Measurements from ENCODE around the gene ZNF469.

ZNF469 gene, protein sequence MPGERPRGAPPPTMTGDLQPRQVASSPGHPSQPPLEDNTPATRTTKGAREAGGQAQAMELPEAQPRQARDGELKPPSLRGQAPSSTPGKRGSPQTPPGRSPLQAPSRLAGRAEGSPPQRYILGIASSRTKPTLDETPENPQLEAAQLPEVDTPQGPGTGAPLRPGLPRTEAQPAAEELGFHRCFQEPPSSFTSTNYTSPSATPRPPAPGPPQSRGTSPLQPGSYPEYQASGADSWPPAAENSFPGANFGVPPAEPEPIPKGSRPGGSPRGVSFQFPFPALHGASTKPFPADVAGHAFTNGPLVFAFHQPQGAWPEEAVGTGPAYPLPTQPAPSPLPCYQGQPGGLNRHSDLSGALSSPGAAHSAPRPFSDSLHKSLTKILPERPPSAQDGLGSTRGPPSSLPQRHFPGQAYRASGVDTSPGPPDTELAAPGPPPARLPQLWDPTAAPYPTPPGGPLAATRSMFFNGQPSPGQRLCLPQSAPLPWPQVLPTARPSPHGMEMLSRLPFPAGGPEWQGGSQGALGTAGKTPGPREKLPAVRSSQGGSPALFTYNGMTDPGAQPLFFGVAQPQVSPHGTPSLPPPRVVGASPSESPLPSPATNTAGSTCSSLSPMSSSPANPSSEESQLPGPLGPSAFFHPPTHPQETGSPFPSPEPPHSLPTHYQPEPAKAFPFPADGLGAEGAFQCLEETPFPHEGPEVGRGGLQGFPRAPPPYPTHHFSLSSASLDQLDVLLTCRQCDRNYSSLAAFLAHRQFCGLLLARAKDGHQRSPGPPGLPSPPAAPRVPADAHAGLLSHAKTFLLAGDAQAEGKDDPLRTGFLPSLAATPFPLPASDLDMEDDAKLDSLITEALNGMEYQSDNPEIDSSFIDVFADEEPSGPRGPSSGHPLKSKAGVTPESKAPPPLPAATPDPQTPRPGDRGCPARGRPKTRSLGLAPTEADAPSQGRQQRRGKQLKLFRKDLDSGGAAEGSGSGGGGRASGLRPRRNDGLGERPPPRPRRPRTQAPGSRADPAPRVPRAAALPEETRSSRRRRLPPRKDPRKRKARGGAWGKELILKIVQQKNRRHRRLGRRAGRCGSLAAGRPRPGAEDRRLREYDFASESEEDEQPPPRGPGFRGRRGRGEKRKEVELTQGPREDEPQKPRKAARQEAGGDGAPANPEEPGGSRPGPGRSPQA (N-terminal part only)

GRCh38 chr16:88382491-88383400 lies at the start of gene ZNF469:
Gene ZNF469, plus strand, starts transcription at chr16:88382959. Its CDS starts 44,512 bp downstream, at chr16:88427471.
- no peak for DNase-seq (ENCODE audit: low read depth in 2 of 2)

- no peak for DNase-seq (ENCODE audit: low read depth in 2 of 2)
Measured at GRCh38 chr16:88333848-88334777, 48.6 kb upstream of the ZNF469 start.

- DNase-seq (ENCODE audit: low read depth in 2 of 2): no peak
Measured at GRCh38 chr16:88334778-88335720, 47.7 kb upstream of the ZNF469 start.

GRCh38 chr16:88337021-88337420 lies 45.7 kb upstream of the ZNF469 start:
- no peak for DNase-seq (ENCODE audit: low read depth in 2 of 2)

DNA sequence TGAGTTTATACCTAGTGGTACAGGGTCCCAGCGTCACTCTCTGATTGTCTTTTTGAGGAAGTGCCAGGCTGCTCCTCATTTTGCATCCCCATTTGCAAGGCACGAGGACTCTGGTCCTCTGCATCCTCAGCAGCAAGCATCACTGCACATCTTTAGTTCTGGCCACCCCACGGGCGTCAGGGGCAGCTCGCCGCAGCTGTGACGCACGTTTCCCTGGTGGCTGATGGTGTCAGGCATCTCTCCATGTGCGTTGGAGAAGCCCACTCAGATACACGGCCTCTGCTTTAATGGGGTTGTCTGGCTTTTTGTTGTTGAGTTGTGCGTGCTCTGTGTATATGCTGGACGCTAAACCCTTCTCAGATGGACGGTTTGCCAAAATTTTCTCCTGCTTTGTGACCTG lies 45.2 kb upstream of the ZNF469 start:
- DNase-seq (ENCODE audit: low read depth in 2 of 2): no peak

DNA sequence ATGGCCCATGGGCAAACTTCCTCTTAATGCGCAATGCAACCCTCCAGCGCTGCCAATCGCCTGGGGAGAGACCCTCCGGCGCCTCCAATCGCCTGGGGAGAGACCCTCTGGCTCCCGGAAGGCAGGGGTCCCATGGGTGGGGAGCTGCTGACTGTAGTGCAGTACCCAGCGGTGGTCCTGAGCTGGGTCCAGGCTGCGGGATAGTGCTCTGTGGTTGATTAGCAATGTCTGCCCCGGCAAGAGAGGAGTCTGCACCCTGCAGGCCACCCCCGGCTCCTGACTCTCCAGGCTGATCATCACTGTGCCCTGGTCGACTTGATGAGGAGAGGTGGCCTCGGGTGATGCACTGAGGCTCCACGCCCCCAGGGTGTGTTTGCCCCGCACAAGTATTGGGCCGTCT lies 44.6 kb upstream of the ZNF469 start:
- no peak for DNase-seq (ENCODE audit: low read depth in 2 of 2)

GRCh38 chr16:88338896-88339295 lies 43.9 kb upstream of the ZNF469 start:
- DNase-seq (ENCODE audit: low read depth in 2 of 2): no peak

DNA sequence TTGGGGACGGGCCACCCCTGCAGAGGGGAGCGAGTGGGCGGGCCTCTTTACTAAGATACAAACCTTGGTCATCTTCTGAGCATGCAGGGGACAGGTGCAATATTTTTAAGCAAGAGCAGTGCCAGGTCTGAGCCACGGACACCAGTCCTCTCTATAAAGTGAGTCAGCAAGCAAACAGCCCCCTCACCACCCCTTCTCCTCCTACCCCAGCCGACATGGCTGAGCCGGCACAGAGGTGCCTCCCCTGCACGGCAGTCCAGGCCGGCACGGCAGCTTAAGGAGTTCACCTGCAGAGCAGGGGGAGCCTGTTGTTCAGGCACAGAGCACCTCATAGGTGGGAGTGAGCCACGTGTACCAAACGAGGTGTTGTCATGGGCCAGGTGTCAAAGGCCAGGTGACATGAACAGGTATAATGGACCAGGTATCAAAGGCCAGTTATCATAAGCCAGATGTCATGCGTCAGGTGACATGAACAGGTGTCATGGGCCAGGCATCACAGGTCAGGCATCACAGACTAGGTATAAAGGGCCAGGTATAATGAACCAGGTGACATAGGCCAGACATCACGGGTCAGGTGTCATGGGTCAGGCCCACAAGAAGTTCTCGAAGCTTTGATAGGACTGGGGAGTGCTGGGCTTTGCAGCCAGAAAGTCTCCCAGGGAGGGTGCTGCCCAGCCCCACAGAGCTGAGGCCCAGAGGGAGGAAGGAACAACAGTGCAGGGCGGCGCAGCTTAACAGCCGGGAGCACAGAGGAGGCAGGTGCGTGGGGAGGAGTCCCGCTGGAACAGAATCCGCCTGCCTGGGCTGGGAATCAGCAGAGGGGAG lies 42.6 kb upstream of the ZNF469 start:
- no peak for DNase-seq (ENCODE audit: low read depth in 2 of 2)

- no peak for DNase-seq (ENCODE audit: low read depth in 2 of 2)
Measured at GRCh38 chr16:88340755-88341150, 42.0 kb upstream of the ZNF469 start.

- no peak for DNase-seq (ENCODE audit: low read depth in 2 of 2)
Measured at GRCh38 chr16:88341551-88342290, 41.0 kb upstream of the ZNF469 start.

GRCh38 chr16:88342491-88342890 lies 40.3 kb upstream of the ZNF469 start:
- no peak for DNase-seq (ENCODE audit: low read depth in 2 of 2)

DNA sequence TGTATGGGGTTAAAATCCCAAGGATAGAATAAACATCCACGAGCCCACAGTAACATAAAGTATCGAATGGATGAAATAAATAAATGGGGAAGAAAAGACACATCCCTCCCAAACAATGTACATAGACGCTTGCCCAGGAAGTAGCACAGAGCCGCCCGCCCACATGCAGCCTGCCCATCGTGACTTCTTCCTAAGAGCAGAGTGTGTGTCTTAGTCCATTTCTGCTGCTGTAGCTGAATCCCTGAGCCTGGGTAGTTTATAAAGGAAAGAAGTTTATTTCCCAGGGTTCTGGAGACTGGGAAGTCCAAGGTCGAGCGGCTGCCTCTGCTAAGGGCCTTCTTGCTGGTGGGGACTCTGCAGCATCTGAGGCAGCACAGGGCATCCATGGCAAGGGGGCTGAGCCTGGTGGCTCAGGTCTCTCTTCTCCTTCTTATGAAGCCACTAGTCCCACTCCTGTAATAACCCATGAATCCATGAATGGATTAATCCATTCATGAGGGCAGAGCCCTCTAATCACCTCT lies 39.4 kb upstream of the ZNF469 start:
- DNase-seq (ENCODE audit: low read depth in 2 of 2): no peak

DNA sequence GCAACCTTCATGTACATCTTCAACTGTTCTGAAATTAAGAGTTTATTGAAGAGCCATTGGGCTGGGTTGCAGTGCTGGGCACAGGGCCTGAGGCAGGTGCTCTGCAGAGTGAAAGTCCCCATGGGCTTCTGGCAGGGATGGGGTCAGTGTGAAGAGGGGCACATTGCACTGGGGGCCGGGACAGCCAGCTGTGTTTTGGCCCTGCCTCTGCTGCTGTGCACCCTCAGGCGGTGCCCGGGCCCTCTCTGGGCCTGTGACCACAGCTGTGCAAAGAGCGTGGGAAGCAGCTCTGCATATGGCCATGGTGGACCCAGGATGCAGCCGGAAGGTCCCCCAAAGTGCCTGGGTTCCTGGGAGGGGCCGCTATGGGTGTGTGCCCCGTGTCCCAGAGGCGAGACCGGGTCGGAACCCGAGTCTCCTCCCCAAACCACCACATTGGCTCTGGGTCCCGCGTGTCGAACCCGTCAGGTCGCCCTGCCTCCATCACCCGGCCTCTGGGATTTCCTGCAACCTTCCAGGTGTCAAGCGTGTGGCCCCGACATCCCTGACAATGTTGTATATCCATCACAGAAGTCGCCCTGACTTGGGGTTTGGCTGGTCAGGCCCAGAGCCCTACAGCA lies 38.2 kb upstream of the ZNF469 start:
- no peak for DNase-seq (ENCODE audit: low read depth in 2 of 2)

DNA sequence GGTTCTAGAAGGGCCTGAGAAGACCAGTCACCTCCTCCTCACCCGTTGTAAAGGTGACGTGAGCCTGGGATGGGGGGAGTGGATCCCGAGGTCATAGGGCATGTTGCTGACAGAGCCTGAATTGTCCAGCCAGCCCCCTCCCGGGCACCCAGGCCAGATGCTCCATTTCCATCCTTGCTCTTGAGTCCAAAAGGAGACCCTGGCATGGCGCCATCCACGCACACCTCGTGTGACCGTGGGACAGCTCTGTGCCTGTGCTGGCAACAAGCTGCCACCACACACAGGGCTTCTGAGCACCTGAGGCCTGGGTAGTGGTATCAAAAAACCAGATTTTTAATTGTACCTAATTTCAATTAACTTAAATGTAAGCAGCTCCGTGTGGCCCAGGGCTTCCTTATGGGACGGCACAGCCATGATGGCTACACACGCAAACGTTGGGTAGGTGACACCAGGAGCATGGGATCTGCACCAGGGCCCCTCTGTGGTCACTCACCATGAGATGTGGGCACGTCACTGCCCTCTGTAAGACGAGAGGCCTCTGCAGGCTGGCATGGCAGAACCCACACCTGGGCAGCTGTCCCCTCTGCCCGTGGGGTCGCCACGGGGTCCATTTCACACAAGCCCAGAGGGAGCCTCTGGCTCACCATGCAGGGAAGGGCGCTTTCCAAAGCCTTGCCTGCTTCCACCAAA lies 37.6 kb upstream of the ZNF469 start:
- no peak for DNase-seq (ENCODE audit: low read depth in 2 of 2)

GRCh38 chr16:88345721-88346560 lies 36.8 kb upstream of the ZNF469 start:
- DNase-seq (ENCODE audit: low read depth in 2 of 2): no peak

Data from stimulated activated CD8-positive, alpha-beta memory T cell treated with anti-CD3 and anti-CD28 coated beads, Interleukin-2, amount 100 ng/mL, for 1 hour (primary cell).